Neural progenitor cell (in vitro differentiated cells): ENCODE measurements around the gene ULBP2. TPM values are rescaled to one million over a fixed set of nuclear protein-coding genes. Genes with fewer than 3 reads are reported as not detected.

Source experiments
- DNase-seq: peaks from one replicate; pipeline ENCODE4 v3.0.0-alpha.2; 2016; ENCODE audit warnings: low spot score
- H2AFZ ChIP-seq: fragments of 200-600 bp; sonication (generic); replicated peaks from 2 replicates; pipeline ENCODE4 v1.6.1; 2016; ENCODE audit warnings: antibody characterized with exemption
- H3F3A ChIP-seq: fragments of 200-600 bp; sonication (generic); 2 replicates; pipeline ENCODE4 v1.6.1; 2016; ENCODE audit warnings: antibody characterized with exemption, low read depth
- H3K27ac ChIP-seq: fragments of 200-600 bp; sonication (generic); 2 replicates; pipeline ENCODE4 v1.5.1; 2016; ENCODE audit warnings: mild to moderate bottlenecking
- H3K27me3 ChIP-seq: fragments of 200-600 bp; sonication (generic); 2 replicates; pipeline ENCODE4 v1.6.1; 2016; ENCODE audit warnings: mild to moderate bottlenecking, moderate library complexity
- H3K36me3 ChIP-seq: fragments of 200-600 bp; sonication (generic); 2 replicates; pipeline ENCODE4 v1.5.1; 2016
- H3K4me1 ChIP-seq: fragments of 200-600 bp; sonication (generic); 2 replicates; pipeline ENCODE4 v1.6.1; 2016; ENCODE audit warnings: mixed run types
- H3K4me2 ChIP-seq: fragments of 200-600 bp; sonication (generic); 2 replicates; pipeline ENCODE4 v1.6.1; 2016
- H3K4me3 ChIP-seq: fragments of 200-600 bp; sonication (generic); 2 replicates; pipeline ENCODE4 v1.5.1; 2016
- H3K79me2 ChIP-seq: fragments of 200-600 bp; sonication (generic); 2 replicates; pipeline ENCODE4 v1.6.1; 2016; ENCODE audit warnings: low read depth
- H3K9ac ChIP-seq: fragments of 200-600 bp; sonication (generic); 2 replicates; pipeline ENCODE4 v1.6.1; 2016
- H3K9me3 ChIP-seq: fragments of 200-600 bp; sonication (generic); 2 replicates; pipeline ENCODE4 v1.5.1; 2016; ENCODE audit warnings: low read depth
- H4K20me1 ChIP-seq: fragments of 200-600 bp; sonication (generic); 2 replicates; pipeline ENCODE4 v1.6.1; 2016; ENCODE audit warnings: low read depth
- H3K27ac Mint-ChIP-seq: 3 replicates; pipeline ENCODE4 v1.8.0; 2021; ENCODE audit warnings: mixed read lengths
- H3K27me3 Mint-ChIP-seq: 2 replicates; pipeline ENCODE4 v1.8.0; 2022; ENCODE audit warnings: low read depth, mild to moderate bottlenecking, inconsistent platforms, moderate library complexity, mixed read lengths; ENCODE audit not compliant: insufficient read depth
- H3K36me3 Mint-ChIP-seq: 3 replicates; pipeline ENCODE4 v1.8.0; 2021; ENCODE audit warnings: mixed read lengths
- H3K4me1 Mint-ChIP-seq: 3 replicates; pipeline ENCODE4 v1.8.0; 2021; ENCODE audit warnings: mixed read lengths
- H3K4me3 Mint-ChIP-seq: 3 replicates; pipeline ENCODE4 v1.8.0; 2021; ENCODE audit warnings: mild to moderate bottlenecking, moderate library complexity, mixed read lengths
- H3K9me3 Mint-ChIP-seq: 3 replicates; pipeline ENCODE4 v1.8.0; 2020; ENCODE audit warnings: mixed read lengths
- EZH2 ChIP-seq: fragments of 200-600 bp; sonication (generic); IDR thresholded peaks from 2 replicates; pipeline ENCODE4 v1.6.1; 2017; ENCODE audit warnings: antibody characterized with exemption, mild to moderate bottlenecking, moderate library complexity
- EZH2phosphoT487 ChIP-seq: fragments of 200-600 bp; sonication (generic); IDR thresholded peaks from 2 replicates; pipeline ENCODE4 v1.6.1; 2017; ENCODE audit warnings: antibody characterized with exemption
- total RNA-seq: library from RNA; depleted of rRNA; stranded (reverse); fragments of >200 nt; gene quantifications from 2 replicates; pipeline ENCODE4 v1.2.3, GENCODE V29; 2015; ENCODE audit warnings: low replicate concordance
- TF ChIP-seq, protein P1 (sequence below): fragments of 200-600 bp; sonication (generic); IDR thresholded peaks from 2 replicates; pipeline ENCODE4 v1.5.1; 2017; ENCODE audit warnings: antibody characterized with exemption, mild to moderate bottlenecking

Gene ULBP2
- total RNA-seq, 1 donor from 2014 or later = not detected

DNA sequence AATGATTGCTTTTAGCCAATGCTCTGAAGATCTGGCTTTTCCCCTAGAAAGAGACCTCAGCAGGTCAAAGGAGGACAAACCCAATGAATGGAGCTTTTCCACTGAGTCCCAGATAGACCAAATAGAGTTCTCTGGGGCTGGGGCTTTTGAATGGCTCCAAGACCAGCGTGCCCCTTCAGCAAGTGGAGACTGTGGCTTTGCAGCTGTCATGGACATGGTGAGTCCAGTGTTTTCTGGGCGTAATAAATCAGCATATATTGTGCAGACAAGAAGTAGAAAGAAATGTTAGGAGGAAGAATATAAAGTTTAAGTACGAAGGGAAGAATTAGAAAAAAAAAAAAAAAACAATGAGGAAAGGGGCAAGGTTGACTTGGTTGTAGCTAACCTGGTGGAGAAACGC is 50.0 kb downstream of the ULBP2 start:
- peaks cover 77% of the 10 kb centered on the region for H3K27me3 Mint-ChIP-seq

DNA sequence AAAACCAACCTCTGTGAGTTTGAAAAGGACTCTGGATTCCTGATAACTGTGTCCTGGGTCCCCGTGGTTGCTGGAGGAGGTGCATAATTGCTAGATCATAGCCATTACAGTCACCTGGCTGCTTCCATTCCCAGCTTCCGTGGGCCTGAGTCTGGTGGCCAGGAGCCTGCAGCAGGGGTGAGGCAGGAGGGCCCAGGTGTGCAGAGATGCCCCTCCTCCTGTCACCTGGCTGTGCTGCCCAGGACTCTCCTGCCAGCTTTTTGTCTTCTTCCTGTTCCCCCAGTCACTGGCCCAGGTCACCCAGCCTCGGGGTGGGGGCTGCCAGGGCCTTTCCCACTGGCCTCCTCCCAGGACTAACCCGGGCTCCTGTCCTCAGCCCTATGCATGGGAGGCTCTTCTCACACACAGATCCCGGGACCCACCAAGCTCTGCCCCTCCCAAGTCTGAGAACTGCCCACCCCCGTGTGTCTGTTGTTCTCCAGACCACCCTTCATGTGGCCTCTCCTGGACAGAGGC is 53.5 kb downstream of the ULBP2 start:
- Histone ChIP-seq H3F3A (peaks cover 4% of the 10 kb centered on the region), H3K79me2 (no peaks in the 10 kb centered on the region)
- peaks cover 43% of the 10 kb centered on the region for H3K27me3 Mint-ChIP-seq

More for the DNA sequence above, 50.0 kb downstream of the ULBP2 start:
- Mint-ChIP-seq H3K36me3 (peaks cover 2% of the 10 kb centered on the region), H3K4me3 (no peak overlapping the region), H3K9me3 (peaks cover 27% of the 10 kb centered on the region), H3K4me1 (peaks cover 16% of the 10 kb centered on the region), H3K27ac (no peak overlapping the region)
- DNase-seq = no peak
- Histone ChIP-seq H3K79me2 (no peaks in the 10 kb centered on the region), H3K4me3 (no peak overlapping the region), H2AFZ (no peak overlapping the region), H3K4me1 (no peaks in the 10 kb centered on the region), H3K36me3 (no peaks in the 10 kb centered on the region), H3K9me3 (peaks cover 4% of the 10 kb centered on the region), H3K4me2 (no peak overlapping the region), H4K20me1 (peaks cover 26% of the 10 kb centered on the region), H3K27ac (no peak overlapping the region), H3K27me3 (peaks cover 100% of the 10 kb centered on the region), H3F3A (peaks cover 4% of the 10 kb centered on the region), H3K9ac (no peak overlapping the region)
- no peak for TF ChIP-seq EZH2
- TF ChIP-seq, protein P1, sequence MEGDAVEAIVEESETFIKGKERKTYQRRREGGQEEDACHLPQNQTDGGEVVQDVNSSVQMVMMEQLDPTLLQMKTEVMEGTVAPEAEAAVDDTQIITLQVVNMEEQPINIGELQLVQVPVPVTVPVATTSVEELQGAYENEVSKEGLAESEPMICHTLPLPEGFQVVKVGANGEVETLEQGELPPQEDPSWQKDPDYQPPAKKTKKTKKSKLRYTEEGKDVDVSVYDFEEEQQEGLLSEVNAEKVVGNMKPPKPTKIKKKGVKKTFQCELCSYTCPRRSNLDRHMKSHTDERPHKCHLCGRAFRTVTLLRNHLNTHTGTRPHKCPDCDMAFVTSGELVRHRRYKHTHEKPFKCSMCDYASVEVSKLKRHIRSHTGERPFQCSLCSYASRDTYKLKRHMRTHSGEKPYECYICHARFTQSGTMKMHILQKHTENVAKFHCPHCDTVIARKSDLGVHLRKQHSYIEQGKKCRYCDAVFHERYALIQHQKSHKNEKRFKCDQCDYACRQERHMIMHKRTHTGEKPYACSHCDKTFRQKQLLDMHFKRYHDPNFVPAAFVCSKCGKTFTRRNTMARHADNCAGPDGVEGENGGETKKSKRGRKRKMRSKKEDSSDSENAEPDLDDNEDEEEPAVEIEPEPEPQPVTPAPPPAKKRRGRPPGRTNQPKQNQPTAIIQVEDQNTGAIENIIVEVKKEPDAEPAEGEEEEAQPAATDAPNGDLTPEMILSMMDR = no peak
- no peak for TF ChIP-seq EZH2phosphoT487

DNA sequence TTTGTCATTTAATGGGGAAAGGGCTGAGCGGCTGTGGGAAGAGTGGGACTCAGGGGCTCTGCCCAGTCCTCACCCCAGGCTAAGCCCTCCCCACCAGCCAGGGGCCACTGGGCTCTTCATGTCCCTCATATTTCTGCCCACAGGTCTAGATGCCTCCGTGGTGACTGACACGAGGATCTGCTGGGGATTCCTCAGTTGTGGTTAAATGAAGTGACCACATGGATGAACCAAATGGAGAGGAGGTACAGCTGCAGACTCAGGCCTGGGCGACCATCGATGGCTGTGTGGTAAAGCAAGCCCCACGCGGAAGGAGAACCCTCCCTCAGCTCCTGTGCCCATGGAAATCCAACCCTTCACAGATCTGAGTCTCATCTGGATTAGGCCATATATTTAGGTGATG is 54.2 kb downstream of the ULBP2 start:
- no peak overlapping the region for H3K27ac Mint-ChIP-seq
- Histone ChIP-seq H3K9me3 (no peaks in the 10 kb centered on the region), H3K4me2 (no peak overlapping the region), H3K79me2 (no peaks in the 10 kb centered on the region), H3K27me3 (peaks cover 67% of the 10 kb centered on the region), H4K20me1 (peaks cover 11% of the 10 kb centered on the region), H3F3A (no peaks in the 10 kb centered on the region), H3K4me3 (no peak overlapping the region), H2AFZ (no peak overlapping the region), H3K36me3 (no peaks in the 10 kb centered on the region), H3K27ac (no peak overlapping the region), H3K9ac (no peak overlapping the region), H3K4me1 (no peaks in the 10 kb centered on the region)
- no peaks in the 10 kb centered on the region for H3K36me3 Mint-ChIP-seq
- peaks cover 2% of the 10 kb centered on the region for H3K9me3 Mint-ChIP-seq
- H3K4me3 Mint-ChIP-seq = no peak overlapping the region
- TF ChIP-seq, protein P1 = no peak
- TF ChIP-seq EZH2phosphoT487 (no peak), EZH2 (no peak)
- peaks cover 4% of the 10 kb centered on the region for H3K4me1 Mint-ChIP-seq
- no peak for DNase-seq
- peaks cover 37% of the 10 kb centered on the region for H3K27me3 Mint-ChIP-seq

More for the DNA sequence above, 53.5 kb downstream of the ULBP2 start:
- Histone ChIP-seq H3K4me1 (no peaks in the 10 kb centered on the region), H3K27me3 (peaks cover 73% of the 10 kb centered on the region), H3K27ac (no peak overlapping the region), H3K4me2 (no peak overlapping the region), H4K20me1 (peaks cover 18% of the 10 kb centered on the region), H2AFZ (no peak overlapping the region), H3K9me3 (no peaks in the 10 kb centered on the region), H3K9ac (no peak overlapping the region), H3K36me3 (no peaks in the 10 kb centered on the region), H3K4me3 (no peak overlapping the region)
- no peak overlapping the region for H3K4me3 Mint-ChIP-seq
- TF ChIP-seq, protein P1 = no peak
- TF ChIP-seq EZH2phosphoT487 = no peak
- no peak for TF ChIP-seq EZH2
- peaks cover 2% of the 10 kb centered on the region for H3K9me3 Mint-ChIP-seq
- H3K27ac Mint-ChIP-seq = no peak overlapping the region
- no peaks in the 10 kb centered on the region for H3K36me3 Mint-ChIP-seq
- DNase-seq = no peak
- H3K4me1 Mint-ChIP-seq = peaks cover 9% of the 10 kb centered on the region

Other genes starting within 250 kb of the ULBP2 start
- gene LATS1, start 223.9 kb upstream of the ULBP2 start, total RNA-seq = 21.1 and 28.0 TPM in 2 replicates
- 84.5 and 107 TPM in 2 replicates for gene NUP43, start 195.5 kb upstream of the ULBP2 start, total RNA-seq
- gene PCMT1, start 192.3 kb upstream of the ULBP2 start, total RNA-seq = 112 and 133 TPM in 2 replicates
- gene LRP11, start 77.7 kb upstream of the ULBP2 start, total RNA-seq = 2.2 and 2.8 TPM in 2 replicates
- gene RAET1E, start 43.9 kb upstream of the ULBP2 start, total RNA-seq = not detected in 2 replicates
- not detected in 2 replicates for gene RAET1G, start 18.9 kb upstream of the ULBP2 start, total RNA-seq
- gene ULBP1, start 21.9 kb downstream of the ULBP2 start, total RNA-seq = 0.11 and 0.40 TPM in 2 replicates
- gene RAET1L, start 83.5 kb downstream of the ULBP2 start, total RNA-seq = not detected in 2 replicates
- 3.9 and 7.1 TPM in 2 replicates for gene ULBP3, start 127.1 kb downstream of the ULBP2 start, total RNA-seq
- gene PPP1R14C, start 201.0 kb downstream of the ULBP2 start, total RNA-seq = 0.06 and 0.26 TPM in 2 replicates